HepG2 (cell line): ENCODE results near the gene MN1. TPM values are rescaled to one million over a fixed set of nuclear protein-coding genes. Genes with fewer than 3 reads are reported as not detected.

Source experiments
- ATAC-seq: fragments of 200-7000 bp; cut with Tn5 transposase; 3 replicates; pipeline ENCODE4 v1.9.1; 2020; ENCODE audit warnings: mild to moderate bottlenecking, moderate library complexity
- BruUV-seq: library from RNA; stranded (reverse); fragments of 400-500 nt; replicated peaks from 2 replicates; lab custom pipeline; 2021; lab: Mats Ljungman, UMichigan
- CTCF ChIA-PET: fragments of 300-600 bp; formaldehyde crosslinking; extraction: SDS; loops from one replicate; lab custom pipeline; 2021; ENCODE audit warnings: low total read pairs, inconsistent platforms, low intra/inter-chr PET ratio; lab: Yijun Ruan, JAX
- POLR2A ChIA-PET: fragments of 350-600 bp; sonication (Branson Sonifier 250); formaldehyde crosslinking; loops from one replicate; lab custom pipeline; 2020; ENCODE audit warnings: antibody characterized with exemption, inconsistent platforms; lab: Yijun Ruan, JAX
- DNase-seq: peaks from one replicate; pipeline ENCODE4 v3.0.0-alpha.2; 2015; ENCODE audit warnings: low spot score
- FAIRE-seq: peaks from 3 replicates; lab custom pipeline; 2011; peaks lifted over from hg19 to GRCh38; lab: Jason Lieb, UNC
- H2AFZ ChIP-seq: one replicate; pipeline ENCODE4 v1.6.1; 2011; ENCODE audit warnings: low read length, inconsistent platforms
- H3K27ac ChIP-seq: fragments of 300-600 bp; 3 replicates; pipeline ENCODE4 v1.8.0; 2011; ENCODE audit warnings: mixed run types, mild to moderate bottlenecking, mixed read lengths, low read length, inconsistent platforms; ENCODE audit not compliant: insufficient read depth; ENCODE audit errors: extremely low read length
- H3K27me3 ChIP-seq, 2 experiments: fragments of 200-600 bp in 1 of 2; 2 replicates in 1 of 2; 3 replicates in 1 of 2; pipeline versions ENCODE4 v1.6.0 to v1.8.0; 2011; ENCODE audit warnings: low read length in 2 of 2, mild to moderate bottlenecking in 2 of 2, moderate library complexity in 2 of 2, inconsistent platforms in 1 of 2; ENCODE audit not compliant: insufficient read depth in 2 of 2, control insufficient read depth in 1 of 2
- H3K36me3 ChIP-seq, 2 experiments: fragments of 200-600 bp in 1 of 2; replicated peaks in 1 of 2; 2 replicates in 1 of 2; 3 replicates in 1 of 2; pipeline versions ENCODE4 v1.5.1 to v1.8.0; 2011; ENCODE audit warnings: low read length in 2 of 2, inconsistent platforms in 1 of 2; ENCODE audit not compliant: insufficient read depth in 2 of 2, control insufficient read depth in 1 of 2
- H3K4me1 ChIP-seq: 2 replicates; pipeline ENCODE4 v1.5.1; 2012; ENCODE audit warnings: low read length, inconsistent platforms; ENCODE audit not compliant: insufficient read depth
- H3K4me2 ChIP-seq: 2 replicates; pipeline ENCODE4 v1.6.0; 2011; ENCODE audit warnings: low read depth, low read length, inconsistent platforms
- H3K4me3 ChIP-seq, 3 experiments: fragments of 200-600 bp in 1 of 3; sonication (generic), shearing (Covaris generic) in 1 of 3; replicated peaks in 1 of 3; 2 replicates each; pipeline ENCODE4 v1.5.1; 2011 to 2016; ENCODE audit warnings: low read length in 3 of 3, inconsistent platforms in 2 of 3, low read depth in 2 of 3, mild to moderate bottlenecking in 2 of 3, control low read depth in 1 of 3, mixed read lengths in 1 of 3; ENCODE audit not compliant: insufficient read depth in 1 of 3
- H3K79me2 ChIP-seq: one replicate; pipeline ENCODE4 v1.6.1; 2011; ENCODE audit warnings: low read length, inconsistent platforms; ENCODE audit not compliant: insufficient read depth
- H3K9ac ChIP-seq: 2 replicates; pipeline ENCODE4 v1.6.0; 2011; ENCODE audit warnings: mild to moderate bottlenecking, low read depth, low read length, inconsistent platforms; ENCODE audit not compliant: insufficient read depth
- H3K9me3 ChIP-seq: 2 replicates; pipeline ENCODE4 v1.5.1; 2012; ENCODE audit warnings: mild to moderate bottlenecking, low read length
- H4K20me1 ChIP-seq: 2 replicates; pipeline ENCODE4 v1.6.0; 2011; ENCODE audit warnings: inconsistent platforms, mild to moderate bottlenecking, low read length, moderate library complexity; ENCODE audit not compliant: insufficient read depth
- CREB1 ChIP-seq, 2 experiments: fragments of 450-650 bp in 1 of 2; IDR thresholded peaks; 2 replicates each; pipeline ENCODE4 v1.6.1; 2016 to 2017; ENCODE audit warnings: control low read depth in 1 of 2, mild to moderate bottlenecking in 1 of 2, missing compliant biosample characterization in 1 of 2, missing genetic modification characterization in 1 of 2
- HCFC1 ChIP-seq: fragments of 150-350 bp; IDR thresholded peaks from 2 replicates; pipeline ENCODE4 v1.6.1; 2014; ENCODE audit warnings: low read depth, low read length
- MXD3 ChIP-seq: IDR thresholded peaks from 2 replicates; pipeline ENCODE4 v1.6.1; 2016; ENCODE audit warnings: mild to moderate bottlenecking, missing biosample characterization, missing genetic modification reagents
- NFATC3 ChIP-seq: sonication (generic); formaldehyde crosslinking; IDR thresholded peaks from 2 replicates; pipeline ENCODE4 v1.5.1; 2020; ENCODE audit warnings: mild to moderate bottlenecking, missing genetic modification reagents
- NR2F1 ChIP-seq, 2 experiments: fragments of 450-650 bp in 1 of 2; formaldehyde crosslinking in 1 of 2; IDR thresholded peaks; 2 replicates each; pipeline versions ENCODE4 v1.5.0 to v1.6.1; 2016 to 2020; ENCODE audit warnings: mild to moderate bottlenecking in 1 of 2, missing compliant biosample characterization in 1 of 2, missing genetic modification reagents in 1 of 2, moderate library complexity in 1 of 2
- RARA ChIP-seq: IDR thresholded peaks from 2 replicates; pipeline ENCODE4 v1.6.1; 2016; ENCODE audit warnings: missing genetic modification reagents, missing compliant biosample characterization
- SP5 ChIP-seq: IDR thresholded peaks from 2 replicates; pipeline ENCODE4 v1.6.1; 2016; ENCODE audit warnings: low read depth, borderline replicate concordance
- TP53 ChIP-seq: sonication (generic); formaldehyde crosslinking; conservative IDR thresholded peaks from 2 replicates; pipeline ENCODE4 v1.4.0; 2020; ENCODE audit warnings: missing genetic modification reagents
- ZBTB38 ChIP-seq: sonication (generic); formaldehyde crosslinking; IDR thresholded peaks from 2 replicates; pipeline ENCODE4 v1.5.1; 2020; ENCODE audit warnings: mild to moderate bottlenecking, missing genetic modification reagents
- ZNF224 ChIP-seq: sonication (generic); formaldehyde crosslinking; IDR thresholded peaks from 2 replicates; pipeline ENCODE4 v1.5.0; 2020; ENCODE audit warnings: mild to moderate bottlenecking, missing genetic modification reagents
- ZNF274 ChIP-seq: sonication (generic); formaldehyde crosslinking; IDR thresholded peaks from 2 replicates; pipeline ENCODE4 v1.5.1; 2020; ENCODE audit warnings: mild to moderate bottlenecking, missing genetic modification reagents
- ZNF678 ChIP-seq: sonication (generic); formaldehyde crosslinking; IDR thresholded peaks from 2 replicates; pipeline ENCODE4 v1.4.0; 2020; ENCODE audit warnings: mild to moderate bottlenecking, missing genetic modification reagents
- ZNF704 ChIP-seq: sonication (generic); formaldehyde crosslinking; IDR thresholded peaks from 2 replicates; pipeline ENCODE4 v1.8.1; 2023; ENCODE audit warnings: mild to moderate bottlenecking, inconsistent platforms, moderate library complexity, missing genetic modification reagents, borderline replicate concordance
- WGBS: methylation state at CpG from one replicate; pipeline ENCODE4 v1.1.6; 2017; ENCODE audit warnings: low lambda C conversion rate; 5-methylcytosine and 5-hydroxymethylcytosine counted together
- in situ Hi-C: cut with HindIII; loops from 2 replicates; pipeline ENCODE4 v1.10.0; 2017; ENCODE audit warnings: low pct_unique_long_range_greater_than_20kb; ENCODE audit not compliant: extremely low pct_ligation_motif_present
- intact Hi-C: fragments of 100-400 bp; cut with micrococcal nuclease; formaldehyde crosslinking; loops from one replicate; pipeline ENCODE4 v1.10.0; 2022; ENCODE audit not compliant: unreplicated experiment
- polyA plus RNA-seq, 8 experiments: library from polyadenylated mRNA; depleted of rRNA in 3 of 8; stranded (reverse) in 7 of 8; unstranded in 1 of 8; fragments of >200 nt; fragmentation: Illumina TruSeq in 4 of 8; extraction: Trizol in 4 of 8; gene quantifications; 2 replicates each; pipeline versions ENCODE4 v1.2.1 to v1.2.3, GENCODE V29; 2011 to 2016; ENCODE audit warnings: low read depth in 4 of 8, missing spikeins in 1 of 8, mixed read lengths in 1 of 8; ENCODE audit not compliant: insufficient read depth in 1 of 8
- total RNA-seq, 5 experiments: library from RNA; depleted of rRNA; stranded (reverse); fragments of >200 nt; fragmentation: Illumina TruSeq; extraction: Trizol; gene quantifications; 2 replicates each; pipeline ENCODE4 v1.2.3, GENCODE V29; 2016; ENCODE audit warnings: low read depth in 1 of 5
- TF ChIP-seq, protein P1 (sequence below): sonication (generic); formaldehyde crosslinking; IDR thresholded peaks from one replicate; pipeline ENCODE4 v1.5.1; 2020; ENCODE audit warnings: mild to moderate bottlenecking, missing genetic modification reagents; ENCODE audit errors: not compliant biosample characterization

MN1 gene
- total and polyA plus RNA-seq, 2 of the 13 experiments (the other 11 are each of a cell fraction or from before 2014, with no cell fraction given): 0.01 TPM; not detected in 1

- TF ChIP-seq ZNF678 (CRISPR knock-in tag): no peak
- TF ChIP-seq, protein P1, sequence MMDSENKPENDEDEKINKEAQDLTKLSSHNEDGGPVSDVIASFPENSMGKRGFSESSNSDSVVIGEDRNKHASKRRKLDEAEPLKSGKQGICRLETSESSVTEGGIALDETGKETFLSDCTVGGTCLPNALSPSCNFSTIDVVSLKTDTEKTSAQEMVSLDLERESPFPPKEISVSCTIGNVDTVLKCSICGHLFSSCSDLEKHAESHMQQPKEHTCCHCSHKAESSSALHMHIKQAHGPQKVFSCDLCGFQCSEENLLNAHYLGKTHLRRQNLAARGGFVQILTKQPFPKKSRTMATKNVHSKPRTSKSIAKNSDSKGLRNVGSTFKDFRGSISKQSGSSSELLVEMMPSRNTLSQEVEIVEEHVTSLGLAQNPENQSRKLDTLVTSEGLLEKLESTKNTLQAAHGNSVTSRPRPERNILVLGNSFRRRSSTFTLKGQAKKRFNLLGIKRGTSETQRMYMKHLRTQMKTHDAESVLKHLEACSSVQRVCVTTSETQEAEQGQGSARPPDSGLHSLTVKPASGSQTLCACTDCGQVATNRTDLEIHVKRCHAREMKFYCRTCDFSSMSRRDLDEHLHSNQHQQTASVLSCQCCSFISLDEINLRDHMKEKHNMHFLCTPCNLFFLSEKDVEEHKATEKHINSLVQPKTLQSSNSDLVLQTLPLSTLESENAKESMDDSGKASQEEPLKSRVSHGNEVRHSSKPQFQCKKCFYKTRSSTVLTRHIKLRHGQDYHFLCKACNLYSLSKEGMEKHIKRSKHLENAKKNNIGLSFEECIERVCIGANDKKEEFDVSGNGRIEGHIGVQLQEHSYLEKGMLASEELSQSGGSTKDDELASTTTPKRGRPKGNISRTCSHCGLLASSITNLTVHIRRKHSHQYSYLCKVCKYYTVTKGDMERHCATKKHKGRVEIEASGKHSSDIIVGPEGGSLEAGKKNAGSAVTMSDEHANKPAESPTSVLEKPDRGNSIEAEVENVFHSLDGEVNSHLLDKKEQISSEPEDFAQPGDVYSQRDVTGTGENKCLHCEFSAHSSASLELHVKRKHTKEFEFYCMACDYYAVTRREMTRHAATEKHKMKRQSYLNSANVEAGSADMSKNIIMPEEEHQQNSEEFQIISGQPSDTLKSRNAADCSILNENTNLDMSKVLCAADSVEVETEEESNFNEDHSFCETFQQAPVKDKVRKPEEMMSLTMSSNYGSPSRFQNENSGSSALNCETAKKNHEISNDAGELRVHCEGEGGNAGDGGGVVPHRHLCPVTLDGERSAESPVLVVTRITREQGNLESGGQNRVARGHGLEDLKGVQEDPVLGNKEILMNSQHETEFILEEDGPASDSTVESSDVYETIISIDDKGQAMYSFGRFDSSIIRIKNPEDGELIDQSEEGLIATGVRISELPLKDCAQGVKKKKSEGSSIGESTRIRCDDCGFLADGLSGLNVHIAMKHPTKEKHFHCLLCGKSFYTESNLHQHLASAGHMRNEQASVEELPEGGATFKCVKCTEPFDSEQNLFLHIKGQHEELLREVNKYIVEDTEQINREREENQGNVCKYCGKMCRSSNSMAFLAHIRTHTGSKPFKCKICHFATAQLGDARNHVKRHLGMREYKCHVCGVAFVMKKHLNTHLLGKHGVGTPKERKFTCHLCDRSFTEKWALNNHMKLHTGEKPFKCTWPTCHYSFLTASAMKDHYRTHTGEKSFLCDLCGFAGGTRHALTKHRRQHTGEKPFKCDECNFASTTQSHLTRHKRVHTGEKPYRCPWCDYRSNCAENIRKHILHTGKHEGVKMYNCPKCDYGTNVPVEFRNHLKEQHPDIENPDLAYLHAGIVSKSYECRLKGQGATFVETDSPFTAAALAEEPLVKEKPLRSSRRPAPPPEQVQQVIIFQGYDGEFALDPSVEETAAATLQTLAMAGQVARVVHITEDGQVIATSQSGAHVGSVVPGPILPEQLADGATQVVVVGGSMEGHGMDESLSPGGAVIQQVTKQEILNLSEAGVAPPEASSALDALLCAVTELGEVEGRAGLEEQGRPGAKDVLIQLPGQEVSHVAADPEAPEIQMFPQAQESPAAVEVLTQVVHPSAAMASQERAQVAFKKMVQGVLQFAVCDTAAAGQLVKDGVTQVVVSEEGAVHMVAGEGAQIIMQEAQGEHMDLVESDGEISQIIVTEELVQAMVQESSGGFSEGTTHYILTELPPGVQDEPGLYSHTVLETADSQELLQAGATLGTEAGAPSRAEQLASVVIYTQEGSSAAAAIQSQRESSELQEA: no peak
These were observed 34.6 kb upstream of the MN1 start (continued) for GRCh38 chr22:27836181-27836580.

- ChIA-PET POLR2A (no interaction called here), CTCF (no interaction called here)
- Histone ChIP-seq H3K9ac (no peak overlapping the region), H3K27me3 (no peaks in the 10 kb centered on the region), H3K79me2 (no peaks in the 10 kb centered on the region), H2AFZ (no peak overlapping the region), H3K36me3 (no peaks in the 10 kb centered on the region; a peak in 1 of 5 replicates), H4K20me1 (0 out of 2 replicates have a peak, but pooled peaks cover 2% of the 10 kb centered on the region), H3K4me1 (no peaks in the 10 kb centered on the region), H3K27ac (no peak overlapping the region), H3K4me3 (no peak overlapping the region), H3K9me3 (no peaks in the 10 kb centered on the region), H3K4me2 (no peak overlapping the region)
- intact Hi-C loops: no loop called here
- in situ Hi-C loops: no loop called here
- 89% methylated on average over 6 of the region's 6 CpGs for WGBS
- ATAC-seq (no peak), DNase-seq (no peak), FAIRE-seq (no peak)
- BruUV-seq: no TSS peak
- TF ChIP-seq ZNF224 (CRISPR knock-in tag) (no peak), TP53 (no peak), MXD3 (CRISPR knock-in tag) (no peak), RARA (CRISPR knock-in tag) (no peak), CREB1 (IDR thresholded peaks at IDR 0.05) (no peak), CREB1 (CRISPR knock-in tag; IDR thresholded peaks at IDR 0.05) (no peak), ZNF704 (CRISPR knock-in tag) (no peak), HCFC1 (no peak), ZNF274 (no peak), NR2F1 (CRISPR knock-in tag; IDR thresholded peaks at IDR 0.05) (no peak), SP5 (CRISPR knock-in tag) (no peak), NFATC3 (no peak), ZBTB38 (CRISPR knock-in tag) (no peak)
These were observed 33.9 kb upstream of the MN1 start for GRCh38 chr22:27835446-27835845.
